ENCODE data around the gene CREB5. TPM values are rescaled to one million over a fixed set of nuclear protein-coding genes. Genes with fewer than 3 reads are reported as not detected.

CREB5 gene
- total RNA-seq, 1 experiment from 2014 or later = 0.49 TPM

- H3K9me3 ChIP-seq (ENCODE audit: control insufficient read depth in 1 of 2, insufficient read depth in 1 of 2, low read depth in 1 of 2, low read length in 2 of 2) = peaks cover 5 to 10% of the 10 kb centered on the region in 2 experiments; a peak in 3 of 4 replicates
- TF ChIP-seq EZH2phosphoT487 (IDR thresholded peaks at IDR 0.05; ENCODE audit: borderline replicate concordance) (no peak), POLR2A (IDR thresholded peaks at IDR 0.05; ENCODE audit: borderline replicate concordance, extremely low read depth, insufficient read depth, insufficient read length) (no peak), JUND (IDR thresholded peaks at IDR 0.05) (no peak), EZH2 (IDR thresholded peaks at IDR 0.05) (no peak), CBX3 (IDR thresholded peaks at IDR 0.05; ENCODE audit: low read depth) (no peak), REST (IDR thresholded peaks at IDR 0.05; ENCODE audit: low read depth) (no peak), SIN3A (IDR thresholded peaks at IDR 0.05; ENCODE audit: low read depth) (no peak), SRF (IDR thresholded peaks at IDR 0.05; ENCODE audit: low read depth) (no peak), ZBTB33 (IDR thresholded peaks at IDR 0.05; ENCODE audit: extremely low read depth, insufficient replicate concordance, low read length) (no peak), ZFX (IDR thresholded peaks at IDR 0.05) (no peak), FOSL1 (IDR thresholded peaks at IDR 0.05; ENCODE audit: low read depth) (no peak)
- ChIA-PET CTCF (no interaction called here), POLR2A (no interaction called here), RAD21 (ENCODE audit: low non-redundant PET in 1 of 2, low total read pairs in 2 of 2, uncharacterized antibody in 2 of 2, unreplicated experiment in 2 of 2) (no interaction called here)
- H2AFZ ChIP-seq (ENCODE audit: low read depth, low read length, poor library complexity, severe bottlenecking) = no peak overlapping the region
- no peaks in the 10 kb centered on the region for H3K4me1 ChIP-seq (ENCODE audit: control insufficient read depth in 1 of 2, insufficient read depth in 2 of 2, low read length in 2 of 2)
- ATAC-seq (no peak), DNase-seq (ENCODE audit: low read depth, low spot score) (no peak)
- H4K20me1 ChIP-seq (ENCODE audit: insufficient read depth) = no peaks in the 10 kb centered on the region
- no peaks in the 10 kb centered on the region; the same call in 1 of the 2 replicates for H3K27me3 ChIP-seq (ENCODE audit: insufficient read depth, low read length)
- no peaks in the 10 kb centered on the region for H3K36me3 ChIP-seq (ENCODE audit: control insufficient read depth in 1 of 2, insufficient read depth in 2 of 2, low read length in 2 of 2)
- no peak overlapping the region for H3K4me2 ChIP-seq (ENCODE audit: low read length)
- no peak overlapping the region for H3K4me3 ChIP-seq (replicated peaks in 1 of 2; ENCODE audit: low read depth in 1 of 2, low read length in 2 of 2)
- no peaks in the 10 kb centered on the region for H3K9me2 ChIP-seq (ENCODE audit: insufficient read depth)
- H3K27ac ChIP-seq (ENCODE audit: low read depth, low read length) = no peak overlapping the region
- intact Hi-C loops (cut with micrococcal nuclease) = no loop called here
- no peak overlapping the region for H3K9ac ChIP-seq (ENCODE audit: low read length)
- BruUV-seq (replicated peaks) = no TSS peak
- H3K79me2 ChIP-seq (ENCODE audit: insufficient read depth, low read length) = no peaks in the 10 kb centered on the region
Observed at GRCh38 chr7:28660132-28660531, 247.8 kb downstream of the CREB5 start.
